Activated CD4-positive, alpha-beta T cell treated with anti-CD3 and anti-CD28 coated beads, Interleukin-2, amount 50 U/mL, for 4 hours (primary cell): ENCODE data around the gene PDE11A.
"Not testable (repeated sequence)": the region's sequence is repeated elsewhere in the genome, so short reads cannot be mapped to it uniquely, and the experiment has no call there.

Source experiments
- DNase-seq, 2 experiments: peaks; one replicate each; pipeline ENCODE4 v3.0.0-alpha.2; 2020

The PDE11A gene

DNA sequence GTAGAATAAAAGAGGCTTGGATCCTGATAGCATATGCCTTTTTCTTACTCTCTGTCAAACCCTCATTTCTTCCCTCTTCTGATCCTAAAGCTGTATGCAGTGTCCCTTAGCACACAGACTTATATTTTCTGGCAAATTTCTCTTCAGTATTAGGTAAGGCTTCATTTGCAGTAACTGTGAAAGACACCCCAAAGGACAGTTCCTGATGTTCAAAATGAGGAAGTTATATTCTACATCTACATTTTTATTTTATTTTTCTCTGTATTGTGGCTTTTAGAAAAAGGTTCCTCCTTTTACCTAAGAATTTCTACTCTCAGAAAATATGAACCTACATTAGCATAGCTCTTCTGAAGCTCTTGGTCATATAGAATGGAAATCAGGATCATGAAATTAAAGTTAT lies 261.7 kb downstream of the PDE11A start:
- DNase-seq = no peak

DNA sequence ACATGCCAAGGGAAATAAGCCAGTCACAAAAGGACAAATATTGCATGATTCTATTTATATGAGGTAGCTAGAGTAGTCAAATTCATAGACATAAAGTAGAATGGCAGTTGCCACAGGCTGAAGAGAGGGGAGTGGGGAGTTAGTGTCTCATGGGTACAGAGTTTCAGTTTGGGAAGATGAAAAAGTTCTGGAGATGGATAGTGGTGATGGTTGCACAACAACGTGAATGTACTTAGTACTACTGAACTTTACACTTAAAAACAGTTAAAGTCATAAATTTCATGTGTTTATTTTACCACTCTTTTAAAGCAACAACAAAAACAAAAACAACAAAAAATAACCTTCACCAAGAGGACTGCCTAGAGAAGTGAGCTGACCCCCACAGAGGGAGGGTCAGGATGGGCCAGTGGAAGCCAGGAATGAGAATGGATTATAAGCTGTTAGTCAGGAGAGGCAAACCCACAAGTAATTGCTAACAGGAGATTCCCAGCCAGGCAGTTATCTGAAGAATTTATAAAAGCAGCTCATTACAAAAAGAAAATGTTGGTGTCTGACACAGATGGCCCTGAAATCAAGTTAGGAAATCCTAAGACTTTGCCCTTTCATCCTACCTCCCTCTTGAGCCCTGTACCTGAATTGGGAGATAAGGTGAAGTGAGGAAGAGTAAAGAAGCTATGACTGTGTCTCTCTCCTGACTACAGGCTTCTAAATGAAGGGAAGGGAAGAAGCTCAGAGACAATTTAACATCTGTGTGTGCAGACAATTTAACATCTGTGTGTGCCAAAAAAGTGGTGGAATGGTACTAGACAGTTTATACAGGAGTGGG lies 263.4 kb downstream of the PDE11A start:
- no peak for DNase-seq

GRCh38 chr2:177806025-177806424 lies 266.6 kb downstream of the PDE11A start:
- no peak for DNase-seq

GRCh38 chr2:177799531-177799930 lies 273.0 kb downstream of the PDE11A start:
- DNase-seq = no peak

GRCh38 chr2:177797808-177798207 lies 274.8 kb downstream of the PDE11A start:
- DNase-seq = no peak

DNA sequence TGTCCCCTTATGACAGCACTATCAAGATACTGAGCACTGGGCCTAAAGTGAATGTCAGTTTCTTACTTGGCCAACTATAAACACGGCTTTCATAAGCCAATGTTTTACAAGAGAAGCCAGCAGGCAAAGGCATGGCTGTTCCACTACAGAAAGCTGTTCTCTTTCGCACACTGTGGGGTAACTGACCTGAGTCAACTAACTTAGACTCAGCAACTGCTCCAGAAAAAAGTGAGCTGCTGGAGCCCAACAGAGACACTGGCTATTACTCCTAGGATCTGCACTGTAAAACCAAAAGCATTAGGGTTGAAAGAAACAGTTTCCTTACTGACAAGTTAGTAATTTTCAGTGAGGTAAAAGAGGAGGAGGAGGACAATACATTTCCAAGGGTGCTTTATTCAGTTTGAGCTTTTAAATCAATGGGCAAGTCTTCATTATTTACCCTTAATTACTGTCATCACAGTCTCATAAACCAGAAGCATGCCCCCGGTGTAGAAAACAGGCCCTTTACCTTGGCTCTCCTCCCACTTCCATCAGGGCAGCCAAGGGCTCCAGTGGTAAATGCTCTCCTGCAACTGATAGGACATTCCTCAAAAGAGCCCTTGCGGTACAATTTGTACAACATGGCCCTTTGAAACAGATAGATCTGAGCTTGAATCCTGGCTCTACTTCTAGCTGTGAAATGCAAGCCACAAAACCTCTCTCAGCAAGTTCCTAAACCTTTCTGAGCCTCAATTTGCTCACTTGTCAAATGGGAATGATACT lies 275.7 kb downstream of the PDE11A start:
- DNase-seq = no peak

- no peak for DNase-seq
These were observed 276.6 kb downstream of the PDE11A start for GRCh38 chr2:177796011-177796410.

DNA sequence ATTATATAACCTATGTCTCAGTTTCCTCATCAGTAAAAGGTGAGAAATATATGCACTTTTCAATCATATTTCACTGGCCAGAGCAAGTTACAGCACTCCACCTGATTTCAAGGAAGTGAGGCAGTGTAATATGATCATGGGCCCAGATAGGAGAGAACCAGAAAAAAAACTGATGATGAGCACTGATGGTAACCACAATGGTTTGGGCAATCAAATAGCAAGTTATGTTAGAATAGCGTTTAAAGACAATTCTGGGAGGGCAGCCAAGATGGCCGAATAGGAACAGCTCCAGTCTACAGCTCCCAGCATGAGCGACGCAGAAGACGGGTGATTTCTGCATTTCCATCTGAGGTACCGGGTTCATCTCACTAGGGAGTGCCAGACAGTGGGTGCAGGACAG lies 287.4 kb downstream of the PDE11A start:
- DNase-seq = not testable (repeated sequence)

DNA sequence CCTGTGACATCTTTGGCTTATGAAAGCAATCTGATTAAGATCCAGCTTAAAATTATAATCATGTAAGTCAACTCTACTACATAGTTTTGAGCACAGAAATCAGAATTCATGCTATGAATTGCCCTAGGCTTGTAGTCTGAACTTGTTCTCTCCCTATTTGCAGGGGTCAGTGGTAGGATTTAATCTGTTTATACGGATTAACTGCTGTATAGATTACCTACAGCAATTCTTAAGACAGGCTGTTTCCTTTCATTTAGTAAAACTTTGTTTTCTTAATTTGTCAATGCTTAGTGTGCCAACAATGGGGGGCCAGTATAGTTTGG lies 287.9 kb downstream of the PDE11A start:
- DNase-seq = no peak

GRCh38 chr2:177783835-177784744 lies 288.5 kb downstream of the PDE11A start:
- no peak for DNase-seq

- no peak for DNase-seq
These were observed 289.5 kb downstream of the PDE11A start for GRCh38 chr2:177783091-177783490.

GRCh38 chr2:177782613-177783012 lies 290.0 kb downstream of the PDE11A start:
- DNase-seq = no peak

DNA sequence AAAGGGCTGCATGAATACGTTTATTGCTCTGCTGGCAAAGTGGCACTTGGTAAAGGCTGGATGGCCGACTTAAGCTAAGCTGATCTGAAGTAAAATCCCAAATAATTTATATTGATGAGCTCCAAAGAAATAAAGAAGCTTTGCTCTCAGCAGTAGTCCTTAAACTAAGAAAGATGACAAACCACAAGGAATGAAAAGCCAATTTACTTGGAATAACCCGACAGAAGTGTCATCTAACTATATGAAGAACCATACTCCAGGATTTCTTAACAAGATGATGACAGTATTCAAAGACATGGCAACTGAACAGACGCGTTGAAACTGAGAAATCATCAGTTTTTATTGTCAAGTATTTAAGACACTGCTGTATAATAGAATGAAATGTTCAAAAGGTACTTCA lies 294.1 kb downstream of the PDE11A start:
- DNase-seq = no peak

DNA sequence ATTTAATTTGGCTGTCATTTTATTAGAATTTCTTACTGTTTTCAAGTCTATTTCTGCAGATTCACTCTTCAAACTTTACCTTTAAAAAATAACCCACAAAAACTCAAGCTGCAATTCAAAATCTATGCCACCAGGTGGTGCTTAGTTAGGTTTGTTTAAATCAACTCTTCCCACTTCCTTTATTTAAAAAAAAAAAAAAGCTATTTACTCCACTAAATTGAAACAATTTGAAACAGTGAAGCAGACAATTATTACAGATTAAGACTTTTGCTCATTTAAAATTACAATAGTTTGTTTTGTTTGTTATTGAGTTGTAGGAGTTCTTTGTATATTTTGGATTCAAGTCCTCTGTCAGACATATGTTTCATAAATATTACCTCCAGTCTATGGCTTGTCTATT lies 300.0 kb downstream of the PDE11A start:
- no peak for DNase-seq

- DNase-seq = no peak
These were observed 301.4 kb downstream of the PDE11A start for GRCh38 chr2:177771191-177771590.

DNA sequence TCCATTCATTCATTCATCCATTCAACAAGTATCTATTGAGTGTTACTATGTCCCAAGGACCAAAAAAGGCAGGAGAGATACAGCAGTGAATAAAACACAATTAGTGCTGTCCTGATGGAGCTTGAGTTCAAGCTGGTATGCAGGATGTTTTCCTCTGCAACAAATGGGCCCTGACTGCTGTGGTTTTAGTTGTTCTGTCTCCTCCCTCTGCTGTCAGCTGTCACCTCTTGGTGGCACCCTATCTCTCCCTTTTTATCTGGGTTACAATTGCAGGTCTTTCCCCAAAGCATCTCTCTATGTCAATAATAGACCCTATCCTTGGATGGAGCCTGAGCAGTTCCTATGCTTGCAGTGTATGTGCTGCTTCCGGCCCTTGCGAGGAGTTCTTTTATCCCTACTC lies 304.8 kb downstream of the PDE11A start:
- DNase-seq = no peak

- DNase-seq = no peak
These were observed 306.9 kb downstream of the PDE11A start for GRCh38 chr2:177765698-177766097.

- DNase-seq = peak; percentile 64 to 67
These were observed 308.9 kb downstream of the PDE11A start for GRCh38 chr2:177763531-177764265.

DNA sequence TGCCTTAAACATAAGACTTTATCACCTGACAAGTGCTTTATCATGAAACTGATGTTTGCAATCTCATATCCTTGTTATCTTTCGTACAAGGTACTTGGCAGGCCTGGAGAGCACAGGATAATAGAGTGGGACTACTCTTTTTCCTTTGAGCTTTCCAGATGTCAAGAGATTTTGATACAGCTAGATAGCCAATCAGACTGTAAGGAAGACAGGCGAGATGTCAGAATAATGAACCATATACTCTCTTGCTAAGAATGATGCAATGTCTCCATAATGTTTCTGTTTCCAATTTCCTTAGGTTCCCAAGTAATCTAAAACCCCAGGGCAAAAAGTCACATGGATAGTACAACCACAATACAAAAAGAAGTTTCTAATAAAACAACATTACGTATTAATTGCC lies 313.1 kb downstream of the PDE11A start:
- DNase-seq = no peak

- no peak for DNase-seq
These were observed 313.8 kb downstream of the PDE11A start for GRCh38 chr2:177758591-177759371.

DNA sequence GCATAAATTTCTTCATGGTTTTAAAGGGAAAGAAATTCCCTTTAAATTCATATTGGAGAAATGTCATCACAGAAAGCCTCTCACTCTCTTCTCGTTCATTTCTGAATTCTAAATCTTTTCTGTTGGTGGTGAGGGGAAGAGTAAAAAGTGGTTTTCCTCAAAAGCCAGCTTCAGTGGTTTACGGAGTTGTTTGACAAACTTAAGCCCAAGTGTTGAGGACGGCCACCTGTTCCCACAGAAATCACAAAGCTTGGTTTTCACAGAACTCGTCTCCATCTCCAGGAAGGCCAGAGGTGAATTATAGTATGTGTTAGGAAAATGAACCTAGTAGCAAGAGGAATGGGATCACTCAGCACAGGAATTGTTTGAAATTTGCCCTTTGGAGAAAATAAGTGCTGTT lies 316.2 kb downstream of the PDE11A start:
- no peak for DNase-seq

- DNase-seq = no peak
These were observed 318.1 kb downstream of the PDE11A start for GRCh38 chr2:177754492-177754873.
